ENCODE results near the gene MARVELD2. TPM values are rescaled to one million over a fixed set of nuclear protein-coding genes. Genes with fewer than 3 reads are reported as not detected.

Gene MARVELD2
- total and polyA plus RNA-seq, 2 of the 13 experiments (the other 11 are each of a cell fraction or from before 2014, with no cell fraction given): 11.1 to 15.4 TPM

DNA sequence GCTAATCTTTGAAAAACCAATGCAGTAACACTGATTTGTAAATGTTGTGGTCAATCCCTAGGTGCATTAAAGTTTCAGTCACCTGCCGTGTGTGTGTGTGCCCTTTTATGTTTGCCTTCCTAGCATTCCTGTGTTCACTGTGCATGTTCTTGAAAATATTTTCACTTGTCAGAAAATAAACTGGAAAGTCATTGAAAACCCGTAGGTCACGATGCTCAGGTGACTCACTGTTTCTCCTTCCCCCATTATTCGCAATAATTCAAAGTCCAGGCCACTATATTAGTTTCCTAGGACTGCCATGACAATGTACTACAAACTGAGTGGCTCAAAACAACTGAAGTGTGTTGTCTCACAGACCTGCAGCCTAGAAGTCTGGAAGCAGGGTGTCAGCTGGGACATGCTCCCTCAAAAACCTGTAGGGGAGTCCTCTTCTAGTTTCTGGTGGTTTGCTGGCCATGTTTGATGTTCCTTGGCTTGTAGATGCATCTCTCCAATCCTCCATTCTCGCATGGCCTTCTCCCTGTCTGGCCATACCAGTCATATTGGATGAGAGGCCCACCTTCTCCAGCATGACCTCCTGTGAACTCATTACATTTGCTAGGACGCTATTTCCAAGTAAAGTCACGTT, 29.3 kb downstream of the MARVELD2 start (continued):
- no peak for TF ChIP-seq SIN3A (IDR thresholded peaks at IDR 0.05; ENCODE audit: borderline replicate concordance, low read depth, low read length)
- TF ChIP-seq, protein P1, sequence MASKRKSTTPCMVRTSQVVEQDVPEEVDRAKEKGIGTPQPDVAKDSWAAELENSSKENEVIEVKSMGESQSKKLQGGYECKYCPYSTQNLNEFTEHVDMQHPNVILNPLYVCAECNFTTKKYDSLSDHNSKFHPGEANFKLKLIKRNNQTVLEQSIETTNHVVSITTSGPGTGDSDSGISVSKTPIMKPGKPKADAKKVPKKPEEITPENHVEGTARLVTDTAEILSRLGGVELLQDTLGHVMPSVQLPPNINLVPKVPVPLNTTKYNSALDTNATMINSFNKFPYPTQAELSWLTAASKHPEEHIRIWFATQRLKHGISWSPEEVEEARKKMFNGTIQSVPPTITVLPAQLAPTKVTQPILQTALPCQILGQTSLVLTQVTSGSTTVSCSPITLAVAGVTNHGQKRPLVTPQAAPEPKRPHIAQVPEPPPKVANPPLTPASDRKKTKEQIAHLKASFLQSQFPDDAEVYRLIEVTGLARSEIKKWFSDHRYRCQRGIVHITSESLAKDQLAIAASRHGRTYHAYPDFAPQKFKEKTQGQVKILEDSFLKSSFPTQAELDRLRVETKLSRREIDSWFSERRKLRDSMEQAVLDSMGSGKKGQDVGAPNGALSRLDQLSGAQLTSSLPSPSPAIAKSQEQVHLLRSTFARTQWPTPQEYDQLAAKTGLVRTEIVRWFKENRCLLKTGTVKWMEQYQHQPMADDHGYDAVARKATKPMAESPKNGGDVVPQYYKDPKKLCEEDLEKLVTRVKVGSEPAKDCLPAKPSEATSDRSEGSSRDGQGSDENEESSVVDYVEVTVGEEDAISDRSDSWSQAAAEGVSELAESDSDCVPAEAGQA (IDR thresholded peaks at IDR 0.05; ENCODE audit: low read depth): no peak
- TF ChIP-seq, protein P1 (CRISPR knock-in tag; IDR thresholded peaks at IDR 0.05; ENCODE audit: borderline replicate concordance): no peak
- TF ChIP-seq, protein P2, sequence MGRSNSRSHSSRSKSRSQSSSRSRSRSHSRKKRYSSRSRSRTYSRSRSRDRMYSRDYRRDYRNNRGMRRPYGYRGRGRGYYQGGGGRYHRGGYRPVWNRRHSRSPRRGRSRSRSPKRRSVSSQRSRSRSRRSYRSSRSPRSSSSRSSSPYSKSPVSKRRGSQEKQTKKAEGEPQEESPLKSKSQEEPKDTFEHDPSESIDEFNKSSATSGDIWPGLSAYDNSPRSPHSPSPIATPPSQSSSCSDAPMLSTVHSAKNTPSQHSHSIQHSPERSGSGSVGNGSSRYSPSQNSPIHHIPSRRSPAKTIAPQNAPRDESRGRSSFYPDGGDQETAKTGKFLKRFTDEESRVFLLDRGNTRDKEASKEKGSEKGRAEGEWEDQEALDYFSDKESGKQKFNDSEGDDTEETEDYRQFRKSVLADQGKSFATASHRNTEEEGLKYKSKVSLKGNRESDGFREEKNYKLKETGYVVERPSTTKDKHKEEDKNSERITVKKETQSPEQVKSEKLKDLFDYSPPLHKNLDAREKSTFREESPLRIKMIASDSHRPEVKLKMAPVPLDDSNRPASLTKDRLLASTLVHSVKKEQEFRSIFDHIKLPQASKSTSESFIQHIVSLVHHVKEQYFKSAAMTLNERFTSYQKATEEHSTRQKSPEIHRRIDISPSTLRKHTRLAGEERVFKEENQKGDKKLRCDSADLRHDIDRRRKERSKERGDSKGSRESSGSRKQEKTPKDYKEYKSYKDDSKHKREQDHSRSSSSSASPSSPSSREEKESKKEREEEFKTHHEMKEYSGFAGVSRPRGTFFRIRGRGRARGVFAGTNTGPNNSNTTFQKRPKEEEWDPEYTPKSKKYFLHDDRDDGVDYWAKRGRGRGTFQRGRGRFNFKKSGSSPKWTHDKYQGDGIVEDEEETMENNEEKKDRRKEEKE (IDR thresholded peaks at IDR 0.05): no peak
- no peak for TF ChIP-seq SNRNP70 (IDR thresholded peaks at IDR 0.05; ENCODE audit: low read depth, low read length)
- TF ChIP-seq, protein P3, sequence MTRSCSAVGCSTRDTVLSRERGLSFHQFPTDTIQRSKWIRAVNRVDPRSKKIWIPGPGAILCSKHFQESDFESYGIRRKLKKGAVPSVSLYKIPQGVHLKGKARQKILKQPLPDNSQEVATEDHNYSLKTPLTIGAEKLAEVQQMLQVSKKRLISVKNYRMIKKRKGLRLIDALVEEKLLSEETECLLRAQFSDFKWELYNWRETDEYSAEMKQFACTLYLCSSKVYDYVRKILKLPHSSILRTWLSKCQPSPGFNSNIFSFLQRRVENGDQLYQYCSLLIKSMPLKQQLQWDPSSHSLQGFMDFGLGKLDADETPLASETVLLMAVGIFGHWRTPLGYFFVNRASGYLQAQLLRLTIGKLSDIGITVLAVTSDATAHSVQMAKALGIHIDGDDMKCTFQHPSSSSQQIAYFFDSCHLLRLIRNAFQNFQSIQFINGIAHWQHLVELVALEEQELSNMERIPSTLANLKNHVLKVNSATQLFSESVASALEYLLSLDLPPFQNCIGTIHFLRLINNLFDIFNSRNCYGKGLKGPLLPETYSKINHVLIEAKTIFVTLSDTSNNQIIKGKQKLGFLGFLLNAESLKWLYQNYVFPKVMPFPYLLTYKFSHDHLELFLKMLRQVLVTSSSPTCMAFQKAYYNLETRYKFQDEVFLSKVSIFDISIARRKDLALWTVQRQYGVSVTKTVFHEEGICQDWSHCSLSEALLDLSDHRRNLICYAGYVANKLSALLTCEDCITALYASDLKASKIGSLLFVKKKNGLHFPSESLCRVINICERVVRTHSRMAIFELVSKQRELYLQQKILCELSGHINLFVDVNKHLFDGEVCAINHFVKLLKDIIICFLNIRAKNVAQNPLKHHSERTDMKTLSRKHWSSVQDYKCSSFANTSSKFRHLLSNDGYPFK (CRISPR knock-in tag; IDR thresholded peaks at IDR 0.05; ENCODE audit: borderline replicate concordance): no peak
- TF ChIP-seq JDP2 (CRISPR knock-in tag; IDR thresholded peaks at IDR 0.05; ENCODE audit: borderline replicate concordance): no peak
- no peak for TF ChIP-seq BRCA1 (CRISPR knock-in tag; IDR thresholded peaks at IDR 0.05)
- no peak for TF ChIP-seq GATAD1 (CRISPR knock-in tag; IDR thresholded peaks at IDR 0.05)
- TF ChIP-seq NFYC (CRISPR knock-in tag; IDR thresholded peaks at IDR 0.05): no peak
- TF ChIP-seq, protein P4, sequence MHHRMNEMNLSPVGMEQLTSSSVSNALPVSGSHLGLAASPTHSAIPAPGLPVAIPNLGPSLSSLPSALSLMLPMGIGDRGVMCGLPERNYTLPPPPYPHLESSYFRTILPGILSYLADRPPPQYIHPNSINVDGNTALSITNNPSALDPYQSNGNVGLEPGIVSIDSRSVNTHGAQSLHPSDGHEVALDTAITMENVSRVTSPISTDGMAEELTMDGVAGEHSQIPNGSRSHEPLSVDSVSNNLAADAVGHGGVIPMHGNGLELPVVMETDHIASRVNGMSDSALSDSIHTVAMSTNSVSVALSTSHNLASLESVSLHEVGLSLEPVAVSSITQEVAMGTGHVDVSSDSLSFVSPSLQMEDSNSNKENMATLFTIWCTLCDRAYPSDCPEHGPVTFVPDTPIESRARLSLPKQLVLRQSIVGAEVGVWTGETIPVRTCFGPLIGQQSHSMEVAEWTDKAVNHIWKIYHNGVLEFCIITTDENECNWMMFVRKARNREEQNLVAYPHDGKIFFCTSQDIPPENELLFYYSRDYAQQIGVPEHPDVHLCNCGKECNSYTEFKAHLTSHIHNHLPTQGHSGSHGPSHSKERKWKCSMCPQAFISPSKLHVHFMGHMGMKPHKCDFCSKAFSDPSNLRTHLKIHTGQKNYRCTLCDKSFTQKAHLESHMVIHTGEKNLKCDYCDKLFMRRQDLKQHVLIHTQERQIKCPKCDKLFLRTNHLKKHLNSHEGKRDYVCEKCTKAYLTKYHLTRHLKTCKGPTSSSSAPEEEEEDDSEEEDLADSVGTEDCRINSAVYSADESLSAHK (CRISPR knock-in tag; IDR thresholded peaks at IDR 0.05; ENCODE audit: borderline replicate concordance): no peak
- TF ChIP-seq NR2F6 (IDR thresholded peaks at IDR 0.05): peak; percentile 66
- TF ChIP-seq NR2F6 (CRISPR knock-in tag; IDR thresholded peaks at IDR 0.05): peak; percentile 44; the same call in 1 of the 2 replicates
- TF ChIP-seq TRIM24 (CRISPR knock-in tag; IDR thresholded peaks at IDR 0.05): no peak
- TF ChIP-seq, protein P5, sequence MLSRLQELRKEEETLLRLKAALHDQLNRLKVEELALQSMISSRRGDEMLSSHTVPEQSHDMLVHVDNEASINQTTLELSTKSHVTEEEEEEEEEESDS (CRISPR knock-in tag; IDR thresholded peaks at IDR 0.05; ENCODE audit: borderline replicate concordance): no peak

All from HepG2 (cell line).